Mesenchymal stem cell (in vitro differentiated cells and primary cell): ENCODE data around the gene DNAH8.

Experiments
- DNase-seq: peaks from one replicate; pipeline ENCODE4 v3.0.0-alpha.2; 2013
- H2AFZ ChIP-seq: one replicate; pipeline ENCODE4 v1.6.1; 2013; ENCODE audit warnings: low read depth, mild to moderate bottlenecking, control low read depth, inconsistent platforms, low read length, moderate library complexity
- H2AK5ac ChIP-seq: 2 replicates; pipeline ENCODE4 v1.6.1; 2013; ENCODE audit warnings: low read length, moderate library complexity, mild to moderate bottlenecking, inconsistent platforms; ENCODE audit not compliant: severe bottlenecking
- H2BK120ac ChIP-seq: one replicate; pipeline ENCODE4 v1.6.1; 2013; ENCODE audit warnings: low read depth, mild to moderate bottlenecking, inconsistent platforms, low read length, moderate library complexity
- H2BK12ac ChIP-seq, 2 experiments: one replicate each; pipeline ENCODE4 v1.6.1; 2013; ENCODE audit warnings: inconsistent platforms in 2 of 2, low read length in 2 of 2, mild to moderate bottlenecking in 2 of 2, moderate library complexity in 2 of 2, control low read depth in 1 of 2
- H2BK15ac ChIP-seq: one replicate; pipeline ENCODE4 v1.6.1; 2013; ENCODE audit warnings: mild to moderate bottlenecking, low read depth, inconsistent platforms; ENCODE audit not compliant: poor library complexity, severe bottlenecking
- H2BK5ac ChIP-seq: 2 replicates; pipeline ENCODE4 v1.6.1; 2013; ENCODE audit warnings: low read depth, mild to moderate bottlenecking, low read length, control low read depth, inconsistent platforms; ENCODE audit not compliant: poor library complexity, severe bottlenecking
- H3K14ac ChIP-seq, 2 experiments: one replicate each; pipeline ENCODE4 v1.6.1; 2013; ENCODE audit warnings: inconsistent platforms in 2 of 2, low read length in 2 of 2, control low read depth in 1 of 2, mild to moderate bottlenecking in 1 of 2, moderate library complexity in 1 of 2
- H3K18ac ChIP-seq, 2 experiments: one replicate each; pipeline ENCODE4 v1.6.1; 2013; ENCODE audit warnings: inconsistent platforms in 2 of 2, low read length in 2 of 2, control low read depth in 1 of 2, low read depth in 1 of 2, mild to moderate bottlenecking in 1 of 2
- H3K23ac ChIP-seq, 2 experiments: one replicate each; pipeline ENCODE4 v1.6.1; 2013; ENCODE audit warnings: inconsistent platforms in 2 of 2, low read length in 2 of 2, mild to moderate bottlenecking in 2 of 2, moderate library complexity in 2 of 2, control low read depth in 1 of 2
- H3K27ac ChIP-seq: 2 replicates; pipeline ENCODE4 v1.5.1; 2013; ENCODE audit warnings: mild to moderate bottlenecking, moderate library complexity, low read length, control low read depth, inconsistent platforms; ENCODE audit not compliant: poor library complexity, severe bottlenecking
- H3K27me3 ChIP-seq, 2 experiments: 2 replicates each; pipeline versions ENCODE4 v1.6.1 to v1.7.0; 2013; ENCODE audit warnings: low read length in 2 of 2, mild to moderate bottlenecking in 2 of 2, moderate library complexity in 2 of 2, control low read depth in 1 of 2, inconsistent platforms in 1 of 2; ENCODE audit not compliant: control insufficient read depth in 1 of 2, insufficient read depth in 1 of 2
- H3K36me3 ChIP-seq, 2 experiments: 2 replicates each; pipeline versions ENCODE4 v1.6.1 to v1.7.0; 2013; ENCODE audit warnings: low read length in 2 of 2, control low read depth in 1 of 2, inconsistent platforms in 1 of 2, low read depth in 1 of 2, mild to moderate bottlenecking in 1 of 2; ENCODE audit not compliant: insufficient read depth in 2 of 2, control insufficient read depth in 1 of 2
- H3K4ac ChIP-seq, 2 experiments: one replicate each; pipeline ENCODE4 v1.6.1; 2013; ENCODE audit warnings: inconsistent platforms in 2 of 2, low read length in 2 of 2, mild to moderate bottlenecking in 2 of 2, moderate library complexity in 2 of 2, control low read depth in 1 of 2, low read depth in 1 of 2
- H3K4me1 ChIP-seq: 2 replicates; pipeline ENCODE4 v1.6.1; 2013; ENCODE audit warnings: low read depth, low read length, control low read depth; ENCODE audit not compliant: control insufficient read depth, insufficient read depth
- H3K4me2 ChIP-seq: 2 replicates; pipeline ENCODE4 v1.6.1; 2013; ENCODE audit warnings: low read length, mild to moderate bottlenecking, inconsistent platforms; ENCODE audit not compliant: poor library complexity, severe bottlenecking
- H3K4me3 ChIP-seq, 2 experiments: 2 replicates each; pipeline versions ENCODE4 v1.5.1 to v1.7.0; 2013; ENCODE audit warnings: low read length in 2 of 2, mild to moderate bottlenecking in 2 of 2, control low read depth in 1 of 2, low read depth in 1 of 2; ENCODE audit not compliant: insufficient read depth in 1 of 2
- H3K79me1 ChIP-seq: replicated peaks from 2 replicates; pipeline ENCODE4 v1.6.1; 2013; ENCODE audit warnings: mild to moderate bottlenecking, control low read depth, low read length, inconsistent platforms; ENCODE audit not compliant: poor library complexity, severe bottlenecking
- H3K9ac ChIP-seq: 2 replicates; pipeline ENCODE4 v1.7.0; 2013; ENCODE audit warnings: mild to moderate bottlenecking, low read length, moderate library complexity
- H3K9me3 ChIP-seq: 2 replicates; pipeline ENCODE4 v1.7.0; 2013; ENCODE audit warnings: mild to moderate bottlenecking, low read length; ENCODE audit not compliant: control insufficient read depth
- H4K8ac ChIP-seq: one replicate; pipeline ENCODE4 v1.6.1; 2013; ENCODE audit warnings: inconsistent platforms, mild to moderate bottlenecking, low read length, moderate library complexity
- H4K91ac ChIP-seq: one replicate; pipeline ENCODE4 v1.6.1; 2013; ENCODE audit warnings: mild to moderate bottlenecking, low read length, inconsistent platforms
- WGBS: methylation state at CpG from one replicate; pipeline ENCODE4 v1.1.7; 2013; ENCODE audit warnings: mixed read lengths; 5-methylcytosine and 5-hydroxymethylcytosine counted together

The DNAH8 gene

GRCh38 chr6:38806833-38807232, 91.7 kb downstream of the DNAH8 start:
- Histone ChIP-seq H2BK15ac (no peak overlapping the region), H4K8ac (no peak overlapping the region)
- 100% methylated on average over 1 of the region's 3 CpGs for WGBS

GRCh38 chr6:38808039-38808438, 92.9 kb downstream of the DNAH8 start:
- Histone ChIP-seq H3K9me3 (no peaks in the 10 kb centered on the region), H4K91ac (no peak overlapping the region), H3K4me3 (no peak overlapping the region), H3K4me1 (no peaks in the 10 kb centered on the region), H4K8ac (no peak overlapping the region), H2BK5ac (no peak overlapping the region), H3K23ac (no peak overlapping the region), H3K36me3 (no peaks in the 10 kb centered on the region), H3K14ac (no peak overlapping the region), H3K4me2 (no peak overlapping the region), H2AFZ (no peak overlapping the region), H2BK15ac (no peak overlapping the region), H3K79me1 (no peaks in the 10 kb centered on the region), H3K4ac (peak overlapping the region in 1 of 2 experiments; percentile 26), H2AK5ac (no peak overlapping the region), H3K27me3 (peaks cover 6 to 29% of the 10 kb centered on the region in 2 experiments), H3K27ac (no peak overlapping the region), H2BK120ac (no peak overlapping the region), H3K18ac (no peak overlapping the region), H3K9ac (no peak overlapping the region), H2BK12ac (no peak overlapping the region)
- 90% methylated on average over 3 of the region's 3 CpGs for WGBS
- DNase-seq, result no peak

More at GRCh38 chr6:38806833-38807232, 91.7 kb downstream of the DNAH8 start:
- Histone ChIP-seq H3K4me3 (no peak overlapping the region), H2AFZ (no peak overlapping the region), H3K36me3 (no peaks in the 10 kb centered on the region), H3K27me3 (peaks cover 6 to 21% of the 10 kb centered on the region in 2 experiments), H3K4ac (no peak overlapping the region), H3K18ac (no peak overlapping the region), H3K4me1 (no peaks in the 10 kb centered on the region), H2BK120ac (no peak overlapping the region), H3K79me1 (no peaks in the 10 kb centered on the region), H3K14ac (no peak overlapping the region), H2BK5ac (no peak overlapping the region), H2BK12ac (no peak overlapping the region), H4K91ac (no peak overlapping the region), H3K9me3 (no peaks in the 10 kb centered on the region), H3K27ac (no peak overlapping the region), H3K4me2 (no peak overlapping the region), H2AK5ac (no peak overlapping the region), H3K23ac (no peak overlapping the region), H3K9ac (no peak overlapping the region)
- DNase-seq, result no peak

GRCh38 chr6:38813041-38813823, 98.1 kb downstream of the DNAH8 start:
- no peak overlapping the region for H3K4ac ChIP-seq
- WGBS, result 38% methylated on average over 5 of the region's 5 CpGs
- no peaks in the 10 kb centered on the region for H3K4me1 ChIP-seq

GRCh38 chr6:38814761-38815160, 99.7 kb downstream of the DNAH8 start:
- H3K27me3 ChIP-seq, result peaks cover 0 to 25% of the 10 kb centered on the region in 2 experiments

More at GRCh38 chr6:38813041-38813823, 98.1 kb downstream of the DNAH8 start:
- Histone ChIP-seq H3K79me1 (no peaks in the 10 kb centered on the region), H2BK120ac (no peak overlapping the region), H2BK15ac (no peak overlapping the region), H2AK5ac (no peak overlapping the region), H3K9ac (no peak overlapping the region), H4K8ac (no peak overlapping the region), H3K14ac (no peak overlapping the region), H3K4me3 (no peak overlapping the region), H3K27me3 (peaks cover 0 to 19% of the 10 kb centered on the region in 2 experiments), H3K23ac (no peak overlapping the region), H3K9me3 (no peaks in the 10 kb centered on the region), H3K27ac (no peak overlapping the region), H2BK12ac (no peak overlapping the region), H3K4me2 (no peak overlapping the region), H2AFZ (no peak overlapping the region), H3K18ac (no peak overlapping the region), H2BK5ac (no peak overlapping the region), H3K36me3 (no peaks in the 10 kb centered on the region), H4K91ac (no peak overlapping the region)
- DNase-seq, result peak; percentile 9

More at GRCh38 chr6:38814761-38815160, 99.7 kb downstream of the DNAH8 start:
- H3K14ac ChIP-seq, result no peak overlapping the region
- H3K4me2 ChIP-seq, result no peak overlapping the region
- no peak overlapping the region for H2AFZ ChIP-seq
- H2BK15ac ChIP-seq, result no peak overlapping the region
- no peak overlapping the region for H2BK12ac ChIP-seq
- no peak overlapping the region for H3K4me3 ChIP-seq
- H4K91ac ChIP-seq, result no peak overlapping the region
- H3K79me1 ChIP-seq, result no peaks in the 10 kb centered on the region
- H2BK120ac ChIP-seq, result no peak overlapping the region
- H2AK5ac ChIP-seq, result no peak overlapping the region
- no peak overlapping the region for H3K23ac ChIP-seq
- no peak overlapping the region for H3K4ac ChIP-seq
- no peak overlapping the region for H4K8ac ChIP-seq
- no peak overlapping the region for H3K18ac ChIP-seq
- H2BK5ac ChIP-seq, result no peak overlapping the region
- whole genome bisulfite sequencing, result 93% methylated on average over 3 of the region's 5 CpGs
- no peak overlapping the region for H3K27ac ChIP-seq
- no peak for DNase-seq
- H3K4me1 ChIP-seq, result no peaks in the 10 kb centered on the region
- no peaks in the 10 kb centered on the region for H3K9me3 ChIP-seq
- H3K36me3 ChIP-seq, result no peaks in the 10 kb centered on the region
- no peak overlapping the region for H3K9ac ChIP-seq
